H9 (cell line): Measurements from ENCODE around the gene FAM117A. TPM values are rescaled to one million over a fixed set of nuclear protein-coding genes. Genes with fewer than 3 reads are reported as not detected.

Source experiments
- DNase-seq: peaks from one replicate; pipeline ENCODE4 v3.0.0-alpha.2; 2017
- H2AFZ ChIP-seq: one replicate; pipeline ENCODE4 v1.6.1; 2013; ENCODE audit warnings: mild to moderate bottlenecking, low read length, control low read depth, moderate library complexity
- H2AK5ac ChIP-seq: 2 replicates; pipeline ENCODE4 v1.6.1; 2013; ENCODE audit warnings: low read length, control low read depth, mixed read lengths; ENCODE audit not compliant: insufficient read length
- H2BK120ac ChIP-seq: one replicate; pipeline ENCODE4 v1.6.1; 2013; ENCODE audit warnings: low read depth, mild to moderate bottlenecking, low read length, control low read depth, inconsistent platforms; ENCODE audit not compliant: poor library complexity, severe bottlenecking
- H2BK12ac ChIP-seq: 2 replicates; pipeline ENCODE4 v1.6.1; 2013; ENCODE audit warnings: low read length, control low read depth, mixed read lengths, low read depth; ENCODE audit not compliant: insufficient read length
- H2BK15ac ChIP-seq: 2 replicates; pipeline ENCODE4 v1.6.1; 2013; ENCODE audit warnings: low read depth, low read length, control low read depth
- H2BK20ac ChIP-seq: one replicate; pipeline ENCODE4 v1.6.1; 2013; ENCODE audit warnings: low read depth, mild to moderate bottlenecking, low read length, control low read depth, inconsistent platforms; ENCODE audit not compliant: poor library complexity, severe bottlenecking
- H2BK5ac ChIP-seq: 2 replicates; pipeline ENCODE4 v1.6.1; 2013; ENCODE audit warnings: low read length, control low read depth, mixed read lengths; ENCODE audit not compliant: insufficient read length
- H3K14ac ChIP-seq: 2 replicates; pipeline ENCODE4 v1.6.1; 2013; ENCODE audit warnings: low read length, control low read depth; ENCODE audit not compliant: insufficient read depth
- H3K18ac ChIP-seq: 2 replicates; pipeline ENCODE4 v1.6.1; 2013; ENCODE audit warnings: low read depth, mild to moderate bottlenecking, mixed read lengths, low read length, control low read depth; ENCODE audit not compliant: insufficient read length
- H3K23ac ChIP-seq: 2 replicates; pipeline ENCODE4 v1.6.1; 2013; ENCODE audit warnings: low read length, control low read depth, mixed read lengths, low read depth; ENCODE audit not compliant: insufficient read length
- H3K23me2 ChIP-seq: 2 replicates; pipeline ENCODE4 v1.6.1; 2013; ENCODE audit warnings: low read depth, mild to moderate bottlenecking, mixed read lengths, low read length, control low read depth; ENCODE audit not compliant: insufficient read length, poor library complexity, severe bottlenecking
- H3K27ac ChIP-seq: 2 replicates; pipeline ENCODE4 v1.5.1; 2013; ENCODE audit warnings: low read length, control low read depth, mixed read lengths, low read depth; ENCODE audit not compliant: insufficient read length
- H3K27me3 ChIP-seq: 2 replicates; pipeline ENCODE4 v1.6.1; 2013; ENCODE audit warnings: low read length, control low read depth, inconsistent platforms; ENCODE audit not compliant: insufficient read depth
- H3K4ac ChIP-seq: 2 replicates; pipeline ENCODE4 v1.6.1; 2013; ENCODE audit warnings: low read depth, mild to moderate bottlenecking, control low read depth, inconsistent platforms, low read length, moderate library complexity
- H3K4me1 ChIP-seq: 2 replicates; pipeline ENCODE4 v1.6.1; 2013; ENCODE audit warnings: low read length, control low read depth, inconsistent platforms; ENCODE audit not compliant: insufficient read depth
- H3K4me2 ChIP-seq: 2 replicates; pipeline ENCODE4 v1.6.1; 2013; ENCODE audit warnings: low read length, control low read depth, mixed read lengths; ENCODE audit not compliant: insufficient read length, insufficient read depth
- H3K56ac ChIP-seq: 2 replicates; pipeline ENCODE4 v1.6.1; 2013; ENCODE audit warnings: low read depth, mild to moderate bottlenecking, mixed read lengths, low read length, control low read depth; ENCODE audit not compliant: insufficient read length
- H3K79me1 ChIP-seq: 2 replicates; pipeline ENCODE4 v1.6.1; 2013; ENCODE audit warnings: low read depth, mild to moderate bottlenecking, moderate library complexity, low read length, control low read depth, inconsistent platforms; ENCODE audit not compliant: insufficient read depth, poor library complexity, severe bottlenecking
- H3K79me2 ChIP-seq: 2 replicates; pipeline ENCODE4 v1.6.1; 2013; ENCODE audit warnings: low read length, control low read depth, inconsistent platforms; ENCODE audit not compliant: insufficient read depth
- H3K9ac ChIP-seq: 2 replicates; pipeline ENCODE4 v1.6.1; 2013; ENCODE audit warnings: low read length, control low read depth, mixed read lengths; ENCODE audit not compliant: insufficient read length; ENCODE audit errors: extremely low read depth
- H3K9me3 ChIP-seq: one replicate; pipeline ENCODE4 v1.6.1; 2013; ENCODE audit warnings: low read depth, low read length, inconsistent platforms; ENCODE audit not compliant: control insufficient read depth
- H3T11ph ChIP-seq: one replicate; pipeline ENCODE4 v1.6.1; 2013; ENCODE audit warnings: mild to moderate bottlenecking, low read length, control low read depth, inconsistent platforms
- H4K20me1 ChIP-seq: one replicate; pipeline ENCODE4 v1.6.1; 2013; ENCODE audit not compliant: control insufficient read depth, insufficient read length, insufficient read depth
- H4K5ac ChIP-seq: 2 replicates; pipeline ENCODE4 v1.6.1; 2013; ENCODE audit warnings: low read depth, mild to moderate bottlenecking, mixed read lengths, low read length, control low read depth; ENCODE audit not compliant: insufficient read length
- H4K8ac ChIP-seq: replicated peaks from 2 replicates; pipeline ENCODE4 v1.6.1; 2013; ENCODE audit warnings: low read length, control low read depth, mixed read lengths, low read depth; ENCODE audit not compliant: insufficient read length
- H4K91ac ChIP-seq: 2 replicates; pipeline ENCODE4 v1.6.1; 2013; ENCODE audit warnings: low read depth, mild to moderate bottlenecking, moderate library complexity, mixed read lengths, low read length, control low read depth; ENCODE audit not compliant: insufficient read length
- H3K27ac Mint-ChIP-seq, 3 experiments: 2 replicates in 2 of 3; 3 replicates in 1 of 3; pipeline ENCODE4 v1.8.0; 2020 to 2021; ENCODE audit warnings: mixed read lengths in 3 of 3, mild to moderate bottlenecking in 1 of 3, moderate library complexity in 1 of 3
- H3K27me3 Mint-ChIP-seq: 2 replicates; pipeline ENCODE4 v1.8.0; 2021; ENCODE audit warnings: low read depth, mild to moderate bottlenecking, moderate library complexity, mixed read lengths
- H3K36me3 Mint-ChIP-seq, 3 experiments: 2 replicates in 2 of 3; 3 replicates in 1 of 3; pipeline ENCODE4 v1.8.0; 2020 to 2021; ENCODE audit warnings: low read depth in 3 of 3, mixed read lengths in 3 of 3; ENCODE audit not compliant: insufficient read depth in 1 of 3
- H3K4me1 Mint-ChIP-seq, 2 experiments: 2 replicates each; pipeline ENCODE4 v1.8.0; 2020; ENCODE audit warnings: mixed read lengths in 2 of 2
- H3K4me3 Mint-ChIP-seq, 2 experiments: 2 replicates in 1 of 2; 3 replicates in 1 of 2; pipeline ENCODE4 v1.8.0; 2020 to 2021; ENCODE audit warnings: mild to moderate bottlenecking in 2 of 2, mixed read lengths in 2 of 2, moderate library complexity in 1 of 2
- H3K9me3 Mint-ChIP-seq, 2 experiments: 2 replicates in 1 of 2; 3 replicates in 1 of 2; pipeline ENCODE4 v1.8.0; 2020; ENCODE audit warnings: mild to moderate bottlenecking in 2 of 2, mixed read lengths in 2 of 2, moderate library complexity in 1 of 2
- WGBS: extraction: QIAGEN DNeasy Blood & Tissue Kit; methylation state at CpG from one replicate; pipeline ENCODE4 v1.1.7; 2013; ENCODE audit warnings: missing lambda C conversion rate, low lambda C conversion rate, mixed read lengths; ENCODE audit not compliant: insufficient read length; ENCODE audit errors: extremely low coverage; 5-methylcytosine and 5-hydroxymethylcytosine counted together
- total RNA-seq: library from RNA; stranded (reverse); gene quantifications from 2 replicates; pipeline ENCODE4 v1.2.1, GENCODE V29; 2021
- TF ChIP-seq, protein P1 (sequence below): fragments of 200-600 bp; sonication (generic); conservative IDR thresholded peaks from 3 replicates; pipeline ENCODE4 v1.8.0; 2021; ENCODE audit warnings: antibody characterized with exemption, mild to moderate bottlenecking

Gene FAM117A
- total RNA-seq, 1 experiment from 2014 or later, result 21.1 TPM

- H3K27me3 Mint-ChIP-seq, result no peaks in the 10 kb centered on the region
- peaks cover 37 to 41% of the 10 kb centered on the region in 2 experiments for H3K4me1 Mint-ChIP-seq
- Histone ChIP-seq H2BK5ac (no peak overlapping the region), H2BK20ac (no peak overlapping the region), H3T11ph (no peak overlapping the region), H3K4ac (no peak overlapping the region), H2BK15ac (no peak overlapping the region), H3K27ac (no peak overlapping the region), H3K23ac (no peak overlapping the region), H2BK12ac (no peak overlapping the region), H3K56ac (no peak overlapping the region), H4K20me1 (no peaks in the 10 kb centered on the region), H3K4me2 (no peak overlapping the region), H3K4me1 (peaks cover 2% of the 10 kb centered on the region; the same call in 1 of the 2 replicates), H3K18ac (no peak overlapping the region), H4K91ac (no peak overlapping the region), H3K79me1 (peaks cover 18% of the 10 kb centered on the region), H2AK5ac (no peak overlapping the region), H3K23me2 (no peaks in the 10 kb centered on the region), H2BK120ac (no peak overlapping the region), H4K8ac (no peak overlapping the region), H3K9ac (no peak overlapping the region), H3K79me2 (peaks cover 11% of the 10 kb centered on the region; the same call in 1 of the 2 replicates), H4K5ac (no peak overlapping the region), H3K27me3 (no peaks in the 10 kb centered on the region), H2AFZ (no peak overlapping the region), H3K14ac (no peak overlapping the region), H3K9me3 (no peaks in the 10 kb centered on the region)
- WGBS, result no CpG with 5 or more reads among the region's 9 CpGs
- H3K36me3 Mint-ChIP-seq, result peaks cover 2 to 8% (median 4%) of the 10 kb centered on the region in 3 experiments; a peak in 6 of 7 replicates
- TF ChIP-seq, protein P1, sequence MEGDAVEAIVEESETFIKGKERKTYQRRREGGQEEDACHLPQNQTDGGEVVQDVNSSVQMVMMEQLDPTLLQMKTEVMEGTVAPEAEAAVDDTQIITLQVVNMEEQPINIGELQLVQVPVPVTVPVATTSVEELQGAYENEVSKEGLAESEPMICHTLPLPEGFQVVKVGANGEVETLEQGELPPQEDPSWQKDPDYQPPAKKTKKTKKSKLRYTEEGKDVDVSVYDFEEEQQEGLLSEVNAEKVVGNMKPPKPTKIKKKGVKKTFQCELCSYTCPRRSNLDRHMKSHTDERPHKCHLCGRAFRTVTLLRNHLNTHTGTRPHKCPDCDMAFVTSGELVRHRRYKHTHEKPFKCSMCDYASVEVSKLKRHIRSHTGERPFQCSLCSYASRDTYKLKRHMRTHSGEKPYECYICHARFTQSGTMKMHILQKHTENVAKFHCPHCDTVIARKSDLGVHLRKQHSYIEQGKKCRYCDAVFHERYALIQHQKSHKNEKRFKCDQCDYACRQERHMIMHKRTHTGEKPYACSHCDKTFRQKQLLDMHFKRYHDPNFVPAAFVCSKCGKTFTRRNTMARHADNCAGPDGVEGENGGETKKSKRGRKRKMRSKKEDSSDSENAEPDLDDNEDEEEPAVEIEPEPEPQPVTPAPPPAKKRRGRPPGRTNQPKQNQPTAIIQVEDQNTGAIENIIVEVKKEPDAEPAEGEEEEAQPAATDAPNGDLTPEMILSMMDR, result no peak
- peak overlapping the region in 2 of 3 experiments; percentile 46 to 91; a peak in 2 of 7 replicates for H3K27ac Mint-ChIP-seq
- no peak for DNase-seq
- no peak overlapping the region; a peak in 1 of 5 replicates for H3K4me3 Mint-ChIP-seq
- H3K9me3 Mint-ChIP-seq, result no peaks in the 10 kb centered on the region
Measured at GRCh38 chr17:49756323-49757150, 7.4 kb downstream of the FAM117A start.
